Measurements from ENCODE around the gene PAPLN. TPM values are rescaled to one million over a fixed set of nuclear protein-coding genes. Genes with fewer than 3 reads are reported as not detected.

PAPLN gene
- total RNA-seq, 5 donors from 2014 or later (not counting 1 experiment from before 2014, with no cell fraction given): 0.14 to 1.0 (median 0.29) TPM; not detected in 1

DNA sequence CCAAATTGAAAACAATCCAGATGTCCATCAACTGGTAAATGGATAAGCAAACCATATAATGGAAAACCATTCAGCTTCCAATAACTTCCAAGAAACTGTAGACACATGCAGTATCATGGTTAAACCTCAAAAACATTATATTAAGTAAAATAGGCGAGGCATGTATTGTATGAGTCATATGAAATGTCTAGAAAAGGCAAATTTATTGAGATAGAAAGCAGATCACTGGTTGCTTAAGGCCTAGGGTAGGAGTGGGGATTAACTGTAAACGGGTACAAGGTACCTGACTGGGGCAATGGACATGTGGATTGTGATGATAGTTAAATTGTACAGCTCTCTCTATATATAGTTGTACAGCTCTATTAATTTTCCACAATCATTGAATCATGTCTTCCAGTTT, 21.3 kb upstream of the PAPLN start:
- CTCF ChIA-PET: no interaction called here
- no peak overlapping the region for H3K4me3 Mint-ChIP-seq
- Histone ChIP-seq H3K4me1 (ENCODE audit: control insufficient read depth in 1 of 2, extremely low read depth in 1 of 2, insufficient read depth in 2 of 2, low read length in 2 of 2) (no peaks in the 10 kb centered on the region), H3K27me3 (replicated peaks in 1 of 2; ENCODE audit: control insufficient read depth in 2 of 2, extremely low read depth in 1 of 2, insufficient read depth in 2 of 2, low read length in 1 of 2) (no peaks in the 10 kb centered on the region), H3K27ac (ENCODE audit: low read length) (no peak overlapping the region), H3K36me3 (ENCODE audit: control insufficient read depth in 2 of 2, extremely low read depth in 1 of 2, insufficient read depth in 1 of 2, low read length in 1 of 2) (peaks cover 9 to 73% of the 10 kb centered on the region in 2 donors), H3K4me3 (ENCODE audit: control insufficient read depth in 1 of 2, extremely low read depth in 1 of 2, low read length in 1 of 2) (no peak overlapping the region), H3K9me3 (no peaks in the 10 kb centered on the region)
- WGBS (ENCODE audit: insufficient coverage): no CpG with 5 or more reads among the region's 2 CpGs
- H3K36me3 Mint-ChIP-seq: peaks cover 64% of the 10 kb centered on the region
- H3K9me3 Mint-ChIP-seq: no peaks in the 10 kb centered on the region
- DNase-seq: no peak
- no peak for ATAC-seq (replicated peaks in 1 of 4)
- POLR2A ChIA-PET: interaction anchor here in 1 of 2 donors (0.5 kb wide), 1 partner anchor 1078 kb away, joined by 3 read pairs; no protein-coding TSS in a partner anchor
- H3K27ac Mint-ChIP-seq: no peak overlapping the region
- no peaks in the 10 kb centered on the region for H3K27me3 Mint-ChIP-seq
- H3K4me1 Mint-ChIP-seq: peaks cover 0 to 5% (median 0%) of the 10 kb centered on the region in 3 donors

DNA sequence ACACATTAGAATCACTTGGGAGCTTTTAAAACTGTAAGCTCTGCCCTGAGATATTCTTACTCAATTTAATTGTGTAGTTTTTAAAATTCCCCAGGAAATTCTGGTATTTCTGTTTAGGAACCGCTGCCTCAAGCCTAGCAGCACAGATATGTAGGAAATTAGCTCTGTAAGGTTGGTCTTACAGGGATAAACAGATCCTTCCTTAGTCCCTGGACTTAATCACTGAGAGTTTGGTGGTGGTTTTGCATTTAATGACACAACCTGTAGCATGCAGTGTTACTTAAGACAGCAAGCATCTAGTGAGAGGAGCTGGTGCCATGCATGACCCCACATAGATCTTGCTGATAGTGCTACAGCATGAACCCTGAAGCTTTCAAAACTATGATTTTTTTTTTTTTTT, 19.9 kb upstream of the PAPLN start:
- CTCF ChIA-PET: interaction anchor here in 1 of 2 donors (0.6 kb wide), 1 partner anchor 39 kb away, joined by 4 read pairs; no protein-coding TSS in a partner anchor
- no peaks in the 10 kb centered on the region for H3K9me3 ChIP-seq
- Mint-ChIP-seq H3K27ac (no peak overlapping the region), H3K36me3 (peaks cover 66% of the 10 kb centered on the region), H3K4me3 (no peak overlapping the region), H3K27me3 (no peaks in the 10 kb centered on the region), H3K4me1 (peaks cover 0 to 5% (median 0%) of the 10 kb centered on the region in 3 donors), H3K9me3 (no peaks in the 10 kb centered on the region)
- WGBS (ENCODE audit: insufficient coverage): no CpG with 5 or more reads among the region's 1 CpG
- DNase-seq (no peak), ATAC-seq (replicated peaks in 1 of 4) (no peak)
- no peaks in the 10 kb centered on the region for H3K4me1 ChIP-seq (ENCODE audit: control insufficient read depth in 1 of 2, extremely low read depth in 1 of 2, insufficient read depth in 2 of 2, low read length in 2 of 2)
- H3K36me3 ChIP-seq (ENCODE audit: control insufficient read depth in 2 of 2, extremely low read depth in 1 of 2, insufficient read depth in 1 of 2, low read length in 1 of 2): peaks cover 5 to 75% of the 10 kb centered on the region in 2 donors
- H3K4me3 ChIP-seq (ENCODE audit: control insufficient read depth in 1 of 2, extremely low read depth in 1 of 2, low read length in 1 of 2): no peak overlapping the region
- no peak overlapping the region for H3K27ac ChIP-seq (ENCODE audit: low read length)
- H3K27me3 ChIP-seq (replicated peaks in 1 of 2; ENCODE audit: control insufficient read depth in 2 of 2, extremely low read depth in 1 of 2, insufficient read depth in 2 of 2, low read length in 1 of 2): no peaks in the 10 kb centered on the region
- POLR2A ChIA-PET: no interaction called here

DNA sequence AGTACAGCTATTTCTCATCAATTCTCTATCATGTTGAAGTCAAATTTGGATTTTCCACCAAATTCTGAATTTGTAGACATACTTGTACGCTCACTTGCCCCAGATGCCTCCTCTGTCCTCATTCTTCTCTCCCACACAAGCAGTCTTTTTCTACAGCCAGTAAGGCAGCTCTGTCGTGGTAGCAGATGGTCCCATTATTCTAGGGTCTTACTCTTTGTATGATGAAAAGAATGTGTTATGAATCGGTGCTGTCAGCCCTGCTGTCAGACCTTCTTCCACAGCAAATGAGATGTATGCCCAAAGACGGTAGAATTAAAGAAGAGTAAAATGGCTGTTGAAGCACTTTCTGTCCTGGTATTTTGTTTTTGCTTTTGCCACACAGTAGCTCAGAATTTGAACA, 17.2 kb upstream of the PAPLN start:
- POLR2A ChIA-PET: no interaction called here
- peaks cover 5 to 67% of the 10 kb centered on the region in 2 donors for H3K36me3 ChIP-seq (ENCODE audit: control insufficient read depth in 2 of 2, extremely low read depth in 1 of 2, insufficient read depth in 1 of 2, low read length in 1 of 2)
- Mint-ChIP-seq H3K9me3 (no peaks in the 10 kb centered on the region), H3K27me3 (no peaks in the 10 kb centered on the region), H3K4me3 (no peak overlapping the region), H3K4me1 (peaks cover 3 to 5% (median 4%) of the 10 kb centered on the region in 3 donors), H3K36me3 (peaks cover 61% of the 10 kb centered on the region), H3K27ac (no peak overlapping the region)
- 94% methylated on average over 3 of the region's 4 CpGs for WGBS (ENCODE audit: insufficient coverage)
- H3K27ac ChIP-seq (ENCODE audit: low read length): no peak overlapping the region
- DNase-seq (no peak), ATAC-seq (replicated peaks in 1 of 4) (no peak)
- H3K4me1 ChIP-seq (ENCODE audit: control insufficient read depth in 1 of 2, extremely low read depth in 1 of 2, insufficient read depth in 2 of 2, low read length in 2 of 2): no peaks in the 10 kb centered on the region
- H3K9me3 ChIP-seq: no peaks in the 10 kb centered on the region
- no peak overlapping the region for H3K4me3 ChIP-seq (ENCODE audit: control insufficient read depth in 1 of 2, extremely low read depth in 1 of 2, low read length in 1 of 2)
- CTCF ChIA-PET: interaction anchor here in 1 of 2 donors (0.6 kb wide), 1 partner anchor 815 kb away, joined by 3 read pairs; no protein-coding TSS in a partner anchor
- H3K27me3 ChIP-seq (replicated peaks in 1 of 2; ENCODE audit: control insufficient read depth in 2 of 2, extremely low read depth in 1 of 2, insufficient read depth in 2 of 2, low read length in 1 of 2): no peaks in the 10 kb centered on the region

DNA sequence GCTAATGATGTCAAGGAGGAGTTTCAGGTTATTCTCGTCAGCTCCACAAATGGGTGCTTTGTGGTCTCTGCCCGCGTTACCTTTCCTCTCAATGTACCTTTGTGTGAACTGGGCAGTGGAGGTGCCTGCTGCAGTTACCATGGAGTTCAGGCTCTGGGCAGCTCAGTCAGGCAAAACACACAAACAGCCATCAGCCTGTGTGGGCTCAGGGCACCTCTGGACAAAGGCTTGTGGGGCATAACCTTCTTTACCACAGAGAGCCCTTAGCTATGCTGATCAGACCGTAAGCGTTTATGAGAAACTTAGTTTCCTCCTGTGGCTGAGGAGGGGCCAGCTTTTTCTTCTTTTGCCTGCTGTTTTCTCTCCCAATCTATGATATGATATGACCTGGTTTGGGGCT, 16.7 kb upstream of the PAPLN start:
- no peaks in the 10 kb centered on the region for H3K27me3 ChIP-seq (replicated peaks in 1 of 2; ENCODE audit: control insufficient read depth in 2 of 2, extremely low read depth in 1 of 2, insufficient read depth in 2 of 2, low read length in 1 of 2)
- ATAC-seq (replicated peaks in 1 of 4): no peak
- Mint-ChIP-seq H3K4me1 (peaks cover 3 to 5% (median 4%) of the 10 kb centered on the region in 3 donors), H3K4me3 (no peak overlapping the region), H3K9me3 (no peaks in the 10 kb centered on the region), H3K27ac (no peak overlapping the region), H3K36me3 (peaks cover 63% of the 10 kb centered on the region), H3K27me3 (no peaks in the 10 kb centered on the region)
- no peaks in the 10 kb centered on the region for H3K4me1 ChIP-seq (ENCODE audit: control insufficient read depth in 1 of 2, extremely low read depth in 1 of 2, insufficient read depth in 2 of 2, low read length in 2 of 2)
- H3K4me3 ChIP-seq (ENCODE audit: control insufficient read depth in 1 of 2, extremely low read depth in 1 of 2, low read length in 1 of 2): no peak overlapping the region
- H3K27ac ChIP-seq (ENCODE audit: low read length): no peak overlapping the region
- no peak for DNase-seq
- WGBS (ENCODE audit: insufficient coverage): no CpG with 5 or more reads among the region's 5 CpGs
- ChIA-PET CTCF (interaction anchor here in 1 of 2 donors (0.7 kb wide), 1 partner anchor 57 kb away, joined by 3 read pairs; no protein-coding TSS in a partner anchor), POLR2A (no interaction called here)
- H3K36me3 ChIP-seq (ENCODE audit: control insufficient read depth in 2 of 2, extremely low read depth in 1 of 2, insufficient read depth in 1 of 2, low read length in 1 of 2): peaks cover 5 to 69% of the 10 kb centered on the region in 2 donors
- no peaks in the 10 kb centered on the region for H3K9me3 ChIP-seq

DNA sequence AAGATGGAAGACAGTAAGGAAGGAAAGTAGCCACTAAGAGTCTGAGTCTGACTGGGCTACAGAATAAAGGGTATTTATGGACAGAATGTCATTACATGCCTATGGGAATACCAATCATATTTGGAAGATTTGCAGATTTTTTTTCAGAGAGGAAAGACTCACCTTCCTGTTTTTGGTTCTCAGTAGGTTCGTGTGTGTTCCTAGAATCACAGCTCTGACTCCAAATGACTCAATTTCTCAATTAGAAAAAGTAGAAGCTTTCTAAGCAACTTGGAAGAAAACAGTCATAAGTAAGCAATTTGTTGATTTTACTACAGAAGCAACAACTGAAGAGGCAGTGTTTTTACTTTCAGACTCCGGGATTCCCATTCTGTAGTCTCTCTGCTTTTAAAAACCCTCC, 15.4 kb upstream of the PAPLN start:
- CTCF ChIA-PET: no interaction called here
- H3K4me1 Mint-ChIP-seq: peaks cover 3 to 5% (median 4%) of the 10 kb centered on the region in 3 donors
- peaks cover 5 to 63% of the 10 kb centered on the region in 2 donors for H3K36me3 ChIP-seq (ENCODE audit: control insufficient read depth in 2 of 2, extremely low read depth in 1 of 2, insufficient read depth in 1 of 2, low read length in 1 of 2)
- H3K4me3 ChIP-seq (ENCODE audit: control insufficient read depth in 1 of 2, extremely low read depth in 1 of 2, low read length in 1 of 2): no peak overlapping the region
- no peaks in the 10 kb centered on the region for H3K27me3 ChIP-seq (replicated peaks in 1 of 2; ENCODE audit: control insufficient read depth in 2 of 2, extremely low read depth in 1 of 2, insufficient read depth in 2 of 2, low read length in 1 of 2)
- DNase-seq (no peak), ATAC-seq (replicated peaks in 1 of 4) (no peak)
- no peaks in the 10 kb centered on the region for H3K9me3 ChIP-seq
- no peaks in the 10 kb centered on the region for H3K27me3 Mint-ChIP-seq
- peaks cover 63% of the 10 kb centered on the region for H3K36me3 Mint-ChIP-seq
- H3K27ac ChIP-seq (ENCODE audit: low read length): no peak overlapping the region
- POLR2A ChIA-PET: no interaction called here
- no CpG with 5 or more reads among the region's 2 CpGs for whole genome bisulfite sequencing (ENCODE audit: insufficient coverage)
- no peaks in the 10 kb centered on the region for H3K9me3 Mint-ChIP-seq
- no peaks in the 10 kb centered on the region for H3K4me1 ChIP-seq (ENCODE audit: control insufficient read depth in 1 of 2, extremely low read depth in 1 of 2, insufficient read depth in 2 of 2, low read length in 2 of 2)
- no peak overlapping the region for H3K27ac Mint-ChIP-seq
- H3K4me3 Mint-ChIP-seq: no peak overlapping the region

DNA sequence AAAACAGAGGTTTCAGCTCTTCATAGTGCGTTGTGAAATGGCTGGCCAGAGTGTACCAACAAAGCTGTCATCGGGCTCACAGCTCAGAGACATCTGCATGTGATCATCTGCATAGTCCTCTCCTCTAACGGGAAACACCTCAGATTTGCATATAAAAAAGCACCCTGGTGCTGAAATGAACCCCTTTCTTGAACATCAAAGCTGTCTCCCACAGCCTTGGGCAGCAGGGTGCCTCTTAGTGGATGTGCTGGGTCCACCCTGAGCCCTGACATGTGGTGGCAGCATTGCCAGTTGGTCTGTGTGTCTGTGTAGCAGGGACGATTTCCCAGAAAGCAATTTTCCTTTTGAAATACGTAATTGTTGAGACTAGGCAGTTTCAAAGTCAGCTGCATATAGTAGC, 14.3 kb upstream of the PAPLN start:
- H3K9me3 ChIP-seq: no peaks in the 10 kb centered on the region
- no peak overlapping the region for H3K27ac ChIP-seq (ENCODE audit: low read length)
- Mint-ChIP-seq H3K4me1 (peaks cover 3 to 5% (median 4%) of the 10 kb centered on the region in 3 donors), H3K4me3 (no peak overlapping the region), H3K36me3 (peaks cover 58% of the 10 kb centered on the region), H3K9me3 (no peaks in the 10 kb centered on the region), H3K27ac (peak overlapping the region in 1 of 2 donors; percentile 18), H3K27me3 (no peaks in the 10 kb centered on the region)
- 56% methylated on average over 4 of the region's 5 CpGs for WGBS (ENCODE audit: insufficient coverage)
- POLR2A ChIA-PET: no interaction called here
- H3K36me3 ChIP-seq (ENCODE audit: control insufficient read depth in 2 of 2, extremely low read depth in 1 of 2, insufficient read depth in 1 of 2, low read length in 1 of 2): peaks cover 11 to 54% of the 10 kb centered on the region in 2 donors
- H3K4me1 ChIP-seq (ENCODE audit: control insufficient read depth in 1 of 2, extremely low read depth in 1 of 2, insufficient read depth in 2 of 2, low read length in 2 of 2): no peaks in the 10 kb centered on the region
- H3K4me3 ChIP-seq (ENCODE audit: control insufficient read depth in 1 of 2, extremely low read depth in 1 of 2, low read length in 1 of 2): no peak overlapping the region
- DNase-seq (peak in 1 of 35 experiments; percentile 11), ATAC-seq (replicated peaks in 1 of 4) (peak in 1 of 4 experiments; percentile 63)
- no peaks in the 10 kb centered on the region for H3K27me3 ChIP-seq (replicated peaks in 1 of 2; ENCODE audit: control insufficient read depth in 2 of 2, extremely low read depth in 1 of 2, insufficient read depth in 2 of 2, low read length in 1 of 2)
- CTCF ChIA-PET: no interaction called here

Data from T-cell (primary cell).